VCaP (cell line): ENCODE measurements around the gene MS4A10.

ENCODE experiments used
- H3K27ac ChIP-seq: fragments of 450-650 bp; 2 replicates; pipeline ENCODE4 v1.5.1; 2017
- CTCF ChIP-seq: fragments of 450-650 bp; conservative IDR thresholded peaks from 2 replicates; pipeline ENCODE4 v1.5.1; 2017; ENCODE audit warnings: mild to moderate bottlenecking, moderate library complexity

MS4A10 gene

GRCh38 chr11:60840470-60841430 is 55.6 kb downstream of the MS4A10 start:
- peak overlapping the region; percentile 68; the same call in 1 of the 2 replicates for H3K27ac ChIP-seq
- no peak for TF ChIP-seq CTCF

GRCh38 chr11:60841797-60842667 is 56.9 kb downstream of the MS4A10 start, which contains the start of gene CCDC86:
Gene CCDC86, plus strand, starts transcription at chr11:60842113. Its CDS starts 12 bp downstream, at chr11:60842125.
- H3K27ac ChIP-seq = peak within 1 kb of the TSS; percentile 68
- TF ChIP-seq CTCF = no peak

DNA sequence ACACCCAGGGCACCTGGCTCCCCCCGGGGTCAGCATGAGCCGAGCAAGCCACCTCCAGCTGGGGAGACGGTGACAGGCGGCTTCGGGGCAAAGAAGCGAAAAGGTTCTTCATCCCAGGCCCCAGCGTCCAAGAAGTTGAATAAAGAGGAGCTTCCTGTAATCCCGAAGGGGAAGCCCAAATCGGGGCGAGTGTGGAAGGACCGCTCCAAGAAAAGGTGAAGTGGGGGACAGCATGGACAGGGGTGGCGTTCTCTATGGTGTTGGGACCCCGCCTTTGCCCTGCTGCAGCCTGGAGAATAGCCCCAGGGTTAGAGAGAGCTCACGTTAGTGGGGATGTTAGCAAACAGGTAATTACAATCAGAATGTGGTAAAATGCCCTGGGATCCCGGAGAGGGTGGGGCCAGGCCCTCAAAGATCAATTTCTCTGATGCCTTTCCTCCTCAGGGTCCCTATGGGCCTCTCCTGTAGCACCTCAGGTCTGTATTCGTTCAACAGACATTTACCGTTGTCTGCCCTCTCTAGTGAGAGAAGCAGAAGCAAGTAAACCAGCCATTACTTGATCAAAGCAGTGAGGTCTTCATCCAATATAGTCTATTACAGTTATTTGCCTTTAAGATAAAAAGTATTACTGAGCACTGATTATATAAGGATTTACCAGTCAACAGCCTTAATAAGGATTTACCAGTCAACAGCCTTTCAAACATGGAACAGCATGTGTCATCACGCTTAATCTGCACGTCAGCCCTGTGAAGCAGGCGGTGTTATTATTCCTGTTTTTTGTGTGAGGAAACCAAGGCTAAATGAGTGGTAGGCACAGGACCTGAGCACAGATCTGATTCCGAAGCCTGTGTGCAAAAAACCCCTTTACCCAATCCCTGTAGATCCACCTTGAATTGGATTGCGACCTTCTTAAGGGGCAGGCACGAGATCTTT is 57.8 kb downstream of the MS4A10 start:
- peak overlapping the region; percentile 68 for H3K27ac ChIP-seq
- no peak for TF ChIP-seq CTCF

- no peak for TF ChIP-seq CTCF
- H3K27ac ChIP-seq = peak overlapping the region; percentile 68
Measured at GRCh38 chr11:60844045-60844869, 59.1 kb downstream of the MS4A10 start.

DNA sequence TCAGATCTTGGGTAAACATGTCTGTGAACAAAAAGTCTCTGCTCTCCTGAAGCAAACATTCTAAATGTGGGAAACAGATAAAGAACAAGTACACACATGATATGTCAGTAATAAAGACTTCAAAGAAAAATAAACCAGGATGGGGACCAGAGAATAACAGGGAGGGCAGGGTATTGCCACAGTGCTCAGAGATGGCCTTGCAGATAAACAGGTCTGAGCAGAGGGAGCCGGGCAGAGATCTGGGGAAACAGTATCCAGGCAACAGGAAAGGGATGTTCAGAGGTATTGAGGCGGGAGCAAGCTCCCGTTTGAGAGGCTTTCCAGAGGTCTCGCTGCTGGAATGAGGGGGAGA is 59.7 kb downstream of the MS4A10 start:
- H3K27ac ChIP-seq = peak overlapping the region; percentile 68
- TF ChIP-seq CTCF = no peak

DNA sequence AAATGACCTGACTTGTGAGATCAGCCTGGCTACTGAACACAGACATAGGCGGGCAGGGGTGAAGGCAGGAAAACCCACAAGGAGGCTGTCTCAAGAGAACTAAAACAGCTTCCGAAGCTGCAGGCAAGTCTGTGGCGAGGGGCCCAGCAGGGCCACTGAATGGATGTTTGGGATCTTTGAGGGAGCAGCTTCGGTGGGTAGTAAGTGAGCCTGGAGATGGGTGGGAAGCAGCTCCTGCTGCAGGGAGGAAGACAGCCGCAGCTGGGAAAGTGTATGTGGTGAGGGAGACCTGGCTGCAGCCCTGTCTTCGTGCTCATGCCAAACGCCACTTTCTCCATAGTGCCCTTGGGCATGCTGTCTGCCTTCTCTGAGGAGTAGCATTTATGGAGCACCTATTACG is 60.2 kb downstream of the MS4A10 start:
- no peak for TF ChIP-seq CTCF
- H3K27ac ChIP-seq = peak overlapping the region; percentile 68
